GM21825 (cell line): ENCODE data around the gene AGPAT2.

Source experiments
- ATAC-seq: cut with Tn5 transposase; IDR thresholded peaks from one replicate; pipeline ENCODE4 v1.9.1; 2021; ENCODE audit warnings: mild to moderate bottlenecking, moderate library complexity; ENCODE audit not compliant: unreplicated experiment

Gene AGPAT2

GRCh38 chr9:136690104-136690805 is 3.0 kb upstream of the AGPAT2 start:
- ATAC-seq: no peak

DNA sequence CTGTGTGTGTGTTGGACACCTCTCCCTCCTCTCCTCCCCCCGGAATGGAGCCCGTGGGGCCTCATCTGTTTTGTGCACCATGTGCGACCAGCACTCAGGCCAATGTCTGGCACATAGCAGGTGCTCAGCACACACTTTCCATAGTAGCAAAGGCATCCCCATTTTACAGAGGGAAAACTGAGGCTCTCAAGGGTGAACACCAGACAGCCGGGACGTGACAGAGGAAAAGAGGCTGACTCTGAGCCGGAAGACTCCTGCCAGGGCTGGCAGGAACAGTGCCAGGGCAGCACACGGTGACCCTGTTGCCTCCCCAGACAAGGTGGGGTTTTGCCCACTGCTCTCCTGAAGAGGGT is 1.8 kb upstream of the AGPAT2 start:
- ATAC-seq: no peak

- ATAC-seq: no peak
These were observed 1.2 kb upstream of the AGPAT2 start for GRCh38 chr9:136688274-136689107.

- no peak for ATAC-seq
These were observed 515 bp upstream of the AGPAT2 start for GRCh38 chr9:136687721-136688223.

GRCh38 chr9:136686534-136686793 is 793 bp downstream of the AGPAT2 start:
- ATAC-seq: no peak

DNA sequence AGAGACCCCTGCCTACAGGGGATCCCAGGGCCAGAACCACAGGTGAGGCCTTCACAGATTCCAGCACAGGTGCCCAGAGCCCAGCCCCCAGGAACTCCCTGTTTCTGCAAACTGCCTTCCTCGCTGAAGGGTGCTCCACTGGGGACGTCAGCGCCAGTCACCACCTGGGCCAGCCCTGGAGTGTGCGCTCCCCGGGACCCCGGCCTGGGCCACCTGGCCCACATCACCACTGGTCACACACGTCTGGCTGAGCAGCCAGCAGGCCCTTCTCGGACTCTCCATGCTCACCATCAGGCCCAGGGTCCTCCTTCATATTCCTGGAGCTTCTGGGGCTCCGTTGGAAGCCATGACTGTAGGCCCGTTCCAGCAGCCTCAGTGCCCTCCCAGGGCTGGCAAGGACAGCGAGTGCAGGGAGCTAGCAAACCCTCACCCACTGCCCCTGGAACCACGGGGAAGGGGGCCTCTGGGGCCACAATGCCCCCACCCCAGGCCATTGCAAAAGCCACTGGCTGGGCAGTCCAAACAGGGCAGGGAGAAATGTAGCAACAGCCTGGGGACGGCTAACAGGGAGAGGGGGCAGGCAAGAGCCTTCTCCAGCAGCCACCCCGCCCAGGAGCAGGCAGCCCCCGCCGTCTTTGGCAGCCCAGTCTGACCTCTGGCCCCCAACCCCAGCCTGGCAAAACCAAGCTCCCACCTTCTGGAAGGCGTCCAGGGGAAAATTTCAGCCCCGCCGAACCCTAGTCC is 1.3 kb downstream of the AGPAT2 start:
- no peak for ATAC-seq

DNA sequence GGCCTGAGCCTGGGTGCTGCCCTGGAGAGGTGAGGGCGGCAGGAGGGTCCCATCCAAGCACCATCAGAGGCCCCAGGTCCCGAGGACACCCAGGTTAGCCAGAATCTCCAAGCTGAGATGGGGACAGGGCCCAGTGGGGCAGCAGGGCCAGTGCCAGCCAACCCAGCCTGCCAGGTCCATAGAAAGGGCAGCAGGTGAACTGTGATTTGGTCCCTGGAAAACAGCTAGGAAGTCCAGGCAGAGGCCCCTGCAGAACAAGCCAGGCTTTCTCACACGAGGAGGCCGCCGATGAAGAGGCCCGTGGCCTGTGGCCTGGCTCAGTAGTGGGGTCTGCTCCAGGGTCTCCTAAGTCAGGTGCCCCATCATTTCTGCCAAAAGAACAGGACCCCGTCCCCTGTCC is 2.0 kb downstream of the AGPAT2 start:
- ATAC-seq: no peak

- ATAC-seq: no peak
These were observed 2.5 kb downstream of the AGPAT2 start for GRCh38 chr9:136684799-136685198.

DNA sequence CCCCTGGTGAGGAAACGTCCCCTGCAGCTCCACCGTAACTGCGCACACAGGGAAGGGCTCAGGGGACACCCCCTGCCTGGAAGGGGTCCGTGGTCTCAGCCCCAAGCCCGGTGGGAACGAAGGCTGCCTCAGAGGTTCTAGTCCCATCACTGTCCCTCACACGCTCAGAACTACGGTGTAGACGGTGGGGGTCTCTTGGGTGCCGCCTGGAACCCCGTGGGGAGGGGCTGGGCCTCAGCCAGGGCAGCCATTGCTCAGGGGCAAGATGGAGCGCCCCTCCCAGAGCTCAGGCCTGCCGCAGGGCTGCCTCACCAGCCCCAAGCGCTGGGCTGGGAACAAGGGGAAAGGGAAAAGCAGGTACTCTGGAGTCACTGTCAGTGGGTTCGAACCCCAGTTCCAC is 2.9 kb downstream of the AGPAT2 start:
- ATAC-seq: no peak

- no peak for ATAC-seq
These were observed 3.5 kb downstream of the AGPAT2 start for GRCh38 chr9:136683755-136684154.

DNA sequence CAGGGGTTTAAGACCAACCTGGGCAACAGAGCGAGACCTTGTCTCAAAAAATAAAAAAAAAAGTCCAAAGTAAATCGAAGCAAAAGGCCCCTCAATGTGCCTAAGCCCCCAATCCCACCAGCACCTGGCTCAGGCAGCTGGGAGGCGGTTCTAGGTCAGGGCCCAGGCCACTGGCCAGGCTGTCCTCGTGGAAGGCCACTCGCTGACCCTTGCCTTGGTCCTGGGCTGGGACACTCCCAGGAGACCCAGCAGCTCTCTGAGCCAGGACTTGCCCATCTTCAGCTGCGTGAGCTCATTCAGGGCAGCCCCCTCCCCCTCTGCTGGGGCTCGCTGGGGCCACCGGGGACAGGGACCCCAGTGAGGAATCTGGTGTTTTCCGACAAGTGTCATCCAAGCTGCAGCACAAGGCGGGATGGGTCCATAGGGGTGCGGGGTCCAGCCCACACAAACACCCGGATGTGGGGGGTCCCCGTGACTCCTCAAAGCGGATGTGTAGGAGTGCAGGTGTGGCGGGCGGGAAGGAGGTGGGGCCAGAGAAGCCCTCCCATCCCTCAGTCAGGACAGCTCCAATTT is 4.0 kb downstream of the AGPAT2 start:
- no peak for ATAC-seq

- no peak for ATAC-seq
These were observed 4.5 kb downstream of the AGPAT2 start for GRCh38 chr9:136682710-136683109.

- ATAC-seq: no peak
These were observed 5.1 kb downstream of the AGPAT2 start for GRCh38 chr9:136681945-136682699.

GRCh38 chr9:136681029-136681428 is 6.2 kb downstream of the AGPAT2 start:
- ATAC-seq: no peak

GRCh38 chr9:136679431-136679941 is 7.8 kb downstream of the AGPAT2 start:
- no peak for ATAC-seq

DNA sequence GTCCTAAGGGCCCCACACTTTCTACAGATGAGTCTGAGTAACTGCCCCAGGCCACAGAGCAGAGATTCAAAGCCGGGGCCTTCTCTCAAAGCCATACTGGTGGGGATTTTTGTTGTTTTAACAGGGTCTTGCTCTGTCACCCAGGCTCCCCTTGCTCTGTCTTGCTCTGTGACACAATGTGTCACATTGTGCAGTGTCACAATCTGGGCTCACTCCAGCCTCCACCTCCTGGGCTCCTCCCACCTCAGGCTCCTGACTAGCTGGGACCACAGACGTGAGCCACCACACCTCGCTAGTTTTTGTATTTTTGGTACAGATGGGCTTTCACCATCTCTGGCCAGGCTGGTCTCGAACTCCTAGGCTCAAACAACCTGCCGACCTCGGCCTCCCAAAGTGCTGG is 8.6 kb downstream of the AGPAT2 start:
- no peak for ATAC-seq

DNA sequence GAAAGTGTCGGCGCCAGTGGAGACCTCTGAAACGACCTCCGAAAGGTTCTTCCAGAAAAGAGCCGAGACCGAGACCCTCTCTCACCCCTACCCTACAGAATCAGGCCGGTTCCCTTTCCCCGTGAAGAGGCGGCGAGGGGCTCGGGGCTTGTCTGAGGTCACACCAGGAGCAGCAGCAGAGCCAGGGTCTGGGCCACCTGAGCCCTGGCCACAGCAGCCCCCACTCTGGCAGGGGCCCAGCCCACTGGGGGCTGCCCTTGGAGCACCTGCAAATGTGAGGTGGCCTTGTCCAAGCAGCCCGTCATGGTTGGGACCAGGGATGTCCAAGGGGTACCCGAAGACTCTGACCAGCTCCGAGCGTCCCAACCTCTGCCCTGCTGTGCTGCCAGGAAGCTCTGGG is 9.2 kb downstream of the AGPAT2 start:
- no peak for ATAC-seq

DNA sequence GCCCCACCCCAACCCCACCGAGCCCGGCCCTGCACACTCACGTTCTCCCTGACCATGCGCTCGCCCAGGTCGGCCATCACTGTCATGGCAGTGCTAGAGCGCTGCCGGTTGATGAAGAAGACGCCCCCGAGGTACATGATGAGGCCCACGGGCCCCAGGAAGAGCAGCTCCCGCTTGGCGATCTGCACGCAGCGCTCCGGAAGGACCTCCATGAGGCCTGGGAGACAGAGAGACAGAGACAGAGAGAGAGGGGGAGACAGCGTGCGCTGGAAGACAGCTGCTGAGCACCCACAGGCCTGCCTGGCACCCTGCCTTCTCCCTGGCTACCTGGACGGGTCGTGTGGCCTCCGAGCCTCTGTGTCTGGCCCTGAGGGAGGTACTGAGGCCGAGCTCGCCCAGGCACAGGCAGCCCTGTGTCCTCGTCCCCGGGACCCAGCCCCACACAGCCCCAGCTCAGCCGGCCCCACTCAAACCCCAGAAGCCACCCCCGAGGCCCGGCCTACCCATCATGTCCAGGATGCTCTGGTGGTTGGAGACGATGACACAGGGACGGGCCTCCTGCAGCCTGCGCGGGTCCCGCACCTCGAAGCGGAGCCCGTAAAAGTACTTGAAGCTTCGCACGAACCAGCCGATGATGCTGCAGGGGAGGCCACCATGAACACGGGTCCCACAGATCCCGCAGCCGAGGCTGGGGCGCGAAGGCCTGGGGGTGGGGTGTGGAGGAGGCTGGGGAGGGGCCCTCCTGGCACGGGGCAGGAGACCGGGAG is 10.2 kb downstream of the AGPAT2 start:
- ATAC-seq: no peak

DNA sequence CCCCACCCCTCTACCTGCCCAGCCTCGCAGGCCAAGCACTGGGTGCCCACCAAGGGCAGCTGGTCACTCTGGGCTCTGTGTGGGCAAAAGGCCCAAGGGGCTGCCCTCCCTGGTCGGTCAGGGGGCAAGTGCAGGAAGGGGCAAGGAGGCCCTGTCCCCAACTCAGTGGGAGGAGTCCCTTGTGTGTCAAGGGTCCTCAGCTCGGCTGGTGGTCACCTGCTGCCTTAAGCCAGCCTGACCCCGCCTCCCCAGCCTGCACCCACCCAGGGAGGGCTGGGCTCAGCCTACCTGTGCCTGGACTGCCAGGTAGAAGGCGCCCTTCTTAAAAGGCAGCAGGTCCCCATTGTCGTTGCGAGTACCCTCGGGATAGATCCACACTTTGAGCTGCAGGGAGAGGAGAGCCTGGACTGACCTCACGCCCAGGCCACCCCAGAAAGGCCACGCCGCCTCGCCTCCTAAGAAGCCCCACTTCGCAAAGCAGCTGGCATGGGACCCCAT is 10.9 kb downstream of the AGPAT2 start:
- ATAC-seq: no peak
